OCI-LY3 (cell line): ENCODE measurements around the gene PRODH2.

Experiments used
- EZH2phosphoT487 ChIP-seq: fragments of 200-600 bp; shearing (Covaris generic); IDR thresholded peaks from 2 replicates; pipeline ENCODE4 v1.6.1; 2018; ENCODE audit warnings: antibody characterized with exemption, mixed run types, low read depth
- TF ChIP-seq, protein P1 (sequence below): fragments of 200-600, 300-600 bp; sonication (generic); IDR thresholded peaks from 2 replicates; pipeline ENCODE4 v1.5.1; 2014; ENCODE audit warnings: antibody characterized with exemption, low read length, low read depth

DNA sequence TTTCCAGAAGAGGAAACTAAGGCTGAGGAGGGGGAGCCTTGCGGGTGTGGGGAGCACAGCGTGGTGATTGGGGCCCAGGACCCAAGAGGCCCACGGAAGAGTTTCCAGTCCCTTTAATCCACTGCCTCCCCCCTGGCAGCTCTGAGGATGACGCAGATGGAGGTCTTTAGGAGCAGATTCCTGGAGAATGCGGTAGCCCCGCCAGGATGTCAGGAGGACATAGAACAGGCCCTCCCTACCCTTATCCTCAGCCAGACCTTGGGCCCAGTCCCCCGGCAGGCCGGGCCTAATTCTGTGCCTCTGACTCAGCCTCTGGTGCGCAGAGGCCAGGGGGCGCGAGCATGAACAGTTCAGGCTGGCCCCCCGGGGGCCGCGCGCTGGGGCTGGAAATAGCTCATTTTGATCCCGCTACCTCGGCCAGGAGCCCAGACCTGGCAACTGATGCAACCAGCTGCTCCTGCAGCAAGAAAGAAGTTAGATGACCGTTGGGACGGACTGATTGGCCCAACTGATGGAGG lies 55.4 kb downstream of the PRODH2 start:
- TF ChIP-seq, protein P1, sequence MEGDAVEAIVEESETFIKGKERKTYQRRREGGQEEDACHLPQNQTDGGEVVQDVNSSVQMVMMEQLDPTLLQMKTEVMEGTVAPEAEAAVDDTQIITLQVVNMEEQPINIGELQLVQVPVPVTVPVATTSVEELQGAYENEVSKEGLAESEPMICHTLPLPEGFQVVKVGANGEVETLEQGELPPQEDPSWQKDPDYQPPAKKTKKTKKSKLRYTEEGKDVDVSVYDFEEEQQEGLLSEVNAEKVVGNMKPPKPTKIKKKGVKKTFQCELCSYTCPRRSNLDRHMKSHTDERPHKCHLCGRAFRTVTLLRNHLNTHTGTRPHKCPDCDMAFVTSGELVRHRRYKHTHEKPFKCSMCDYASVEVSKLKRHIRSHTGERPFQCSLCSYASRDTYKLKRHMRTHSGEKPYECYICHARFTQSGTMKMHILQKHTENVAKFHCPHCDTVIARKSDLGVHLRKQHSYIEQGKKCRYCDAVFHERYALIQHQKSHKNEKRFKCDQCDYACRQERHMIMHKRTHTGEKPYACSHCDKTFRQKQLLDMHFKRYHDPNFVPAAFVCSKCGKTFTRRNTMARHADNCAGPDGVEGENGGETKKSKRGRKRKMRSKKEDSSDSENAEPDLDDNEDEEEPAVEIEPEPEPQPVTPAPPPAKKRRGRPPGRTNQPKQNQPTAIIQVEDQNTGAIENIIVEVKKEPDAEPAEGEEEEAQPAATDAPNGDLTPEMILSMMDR: no peak
- no peak for TF ChIP-seq EZH2phosphoT487
